DND-41 (cell line): ENCODE measurements around the gene GRHPR.

Source experiments
- EZH2 ChIP-seq: IDR thresholded peaks from 3 replicates; pipeline ENCODE4 v1.6.1; 2012; ENCODE audit warnings: borderline replicate concordance, low read depth, mild to moderate bottlenecking, moderate library complexity, low read length, inconsistent platforms; ENCODE audit not compliant: severe bottlenecking
- TF ChIP-seq, protein P1 (sequence below): IDR thresholded peaks from 2 replicates; pipeline ENCODE4 v1.5.1; 2012; ENCODE audit warnings: borderline replicate concordance, low read length, moderate library complexity, mild to moderate bottlenecking; ENCODE audit not compliant: poor library complexity, severe bottlenecking; ENCODE audit errors: extremely low read depth

DNA sequence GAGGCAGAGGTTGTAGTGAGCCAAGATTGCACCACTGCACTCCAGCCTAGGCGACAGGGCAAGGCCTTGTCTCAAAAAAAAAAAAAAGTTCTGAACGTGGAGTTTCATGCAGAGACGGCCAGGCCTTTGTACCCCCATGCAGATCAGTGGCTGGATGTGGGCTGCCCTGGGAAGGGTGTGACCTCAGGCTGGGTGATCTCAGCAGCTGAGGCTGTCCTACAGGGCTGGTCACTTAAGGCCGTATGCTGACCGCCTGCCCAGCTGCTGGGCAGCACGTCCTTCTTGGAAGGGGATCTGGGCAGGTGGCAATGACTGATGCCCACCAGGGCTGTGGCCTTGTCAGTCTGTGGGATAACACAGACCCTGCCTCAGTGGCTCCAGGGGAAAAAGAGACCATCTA, 37.2 kb upstream of the GRHPR start:
- TF ChIP-seq, protein P1, sequence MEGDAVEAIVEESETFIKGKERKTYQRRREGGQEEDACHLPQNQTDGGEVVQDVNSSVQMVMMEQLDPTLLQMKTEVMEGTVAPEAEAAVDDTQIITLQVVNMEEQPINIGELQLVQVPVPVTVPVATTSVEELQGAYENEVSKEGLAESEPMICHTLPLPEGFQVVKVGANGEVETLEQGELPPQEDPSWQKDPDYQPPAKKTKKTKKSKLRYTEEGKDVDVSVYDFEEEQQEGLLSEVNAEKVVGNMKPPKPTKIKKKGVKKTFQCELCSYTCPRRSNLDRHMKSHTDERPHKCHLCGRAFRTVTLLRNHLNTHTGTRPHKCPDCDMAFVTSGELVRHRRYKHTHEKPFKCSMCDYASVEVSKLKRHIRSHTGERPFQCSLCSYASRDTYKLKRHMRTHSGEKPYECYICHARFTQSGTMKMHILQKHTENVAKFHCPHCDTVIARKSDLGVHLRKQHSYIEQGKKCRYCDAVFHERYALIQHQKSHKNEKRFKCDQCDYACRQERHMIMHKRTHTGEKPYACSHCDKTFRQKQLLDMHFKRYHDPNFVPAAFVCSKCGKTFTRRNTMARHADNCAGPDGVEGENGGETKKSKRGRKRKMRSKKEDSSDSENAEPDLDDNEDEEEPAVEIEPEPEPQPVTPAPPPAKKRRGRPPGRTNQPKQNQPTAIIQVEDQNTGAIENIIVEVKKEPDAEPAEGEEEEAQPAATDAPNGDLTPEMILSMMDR: no peak
- no peak for TF ChIP-seq EZH2
